ENCODE data around the gene ITGA11. TPM values are rescaled to one million over a fixed set of nuclear protein-coding genes. Genes with fewer than 3 reads are reported as not detected.

Gene ITGA11
- total and polyA plus RNA-seq, 8 donors, result 0.19 to 4.1 (median 0.66) TPM

DNA sequence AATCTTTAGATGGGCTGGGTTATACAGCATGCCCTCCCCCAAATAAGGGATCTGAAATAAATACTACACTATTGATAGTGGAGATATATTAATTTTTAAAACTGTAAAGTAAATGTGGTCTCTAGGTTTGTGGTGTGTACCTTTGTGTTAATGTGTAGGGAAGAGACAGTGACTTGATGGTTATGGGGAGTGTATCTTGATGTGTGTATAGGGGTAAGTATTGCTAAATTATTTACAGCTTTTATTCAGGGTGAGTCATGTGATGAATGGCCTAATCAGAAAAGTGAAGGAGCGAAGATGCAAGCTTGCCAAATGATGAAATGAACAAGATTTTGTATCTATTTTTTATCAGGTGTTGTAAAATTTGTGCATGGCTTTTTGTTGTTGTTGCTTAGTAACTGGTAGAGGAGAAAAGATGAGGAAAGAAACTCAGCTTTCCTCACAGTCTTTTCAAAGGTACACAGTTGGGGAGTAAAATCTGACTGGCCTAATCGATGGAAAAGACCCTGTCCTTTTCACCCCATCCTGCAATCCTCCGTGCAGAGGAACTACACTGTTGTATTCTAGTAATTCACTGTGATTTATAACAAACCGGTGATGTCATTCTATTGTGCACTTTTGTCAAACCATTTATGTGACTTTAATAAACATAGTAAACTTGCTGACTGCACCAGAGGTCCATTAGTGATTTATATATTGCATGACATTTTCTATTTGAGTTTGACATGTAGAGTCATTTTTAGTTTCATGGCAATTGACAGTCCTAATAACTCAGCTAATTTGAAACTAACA lies 136.8 kb downstream of the ITGA11 start:
- TF ChIP-seq, protein P1, sequence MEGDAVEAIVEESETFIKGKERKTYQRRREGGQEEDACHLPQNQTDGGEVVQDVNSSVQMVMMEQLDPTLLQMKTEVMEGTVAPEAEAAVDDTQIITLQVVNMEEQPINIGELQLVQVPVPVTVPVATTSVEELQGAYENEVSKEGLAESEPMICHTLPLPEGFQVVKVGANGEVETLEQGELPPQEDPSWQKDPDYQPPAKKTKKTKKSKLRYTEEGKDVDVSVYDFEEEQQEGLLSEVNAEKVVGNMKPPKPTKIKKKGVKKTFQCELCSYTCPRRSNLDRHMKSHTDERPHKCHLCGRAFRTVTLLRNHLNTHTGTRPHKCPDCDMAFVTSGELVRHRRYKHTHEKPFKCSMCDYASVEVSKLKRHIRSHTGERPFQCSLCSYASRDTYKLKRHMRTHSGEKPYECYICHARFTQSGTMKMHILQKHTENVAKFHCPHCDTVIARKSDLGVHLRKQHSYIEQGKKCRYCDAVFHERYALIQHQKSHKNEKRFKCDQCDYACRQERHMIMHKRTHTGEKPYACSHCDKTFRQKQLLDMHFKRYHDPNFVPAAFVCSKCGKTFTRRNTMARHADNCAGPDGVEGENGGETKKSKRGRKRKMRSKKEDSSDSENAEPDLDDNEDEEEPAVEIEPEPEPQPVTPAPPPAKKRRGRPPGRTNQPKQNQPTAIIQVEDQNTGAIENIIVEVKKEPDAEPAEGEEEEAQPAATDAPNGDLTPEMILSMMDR (IDR thresholded peaks at IDR 0.05), result no peak
- Histone ChIP-seq H3K36me3 (peaks cover 0 to 13% (median 0%) of the 10 kb centered on the region in 3 donors), H3K27me3 (no peaks in the 10 kb centered on the region), H3K4me3 (no peak overlapping the region), H3K9me3 (no peaks in the 10 kb centered on the region), H3K27ac (no peak overlapping the region), H3K4me1 (peaks cover 0 to 3% (median 0%) of the 10 kb centered on the region in 3 donors)
- 89 to 91% methylated on average over 4 of the region's 4 CpGs for WGBS, 2 donors
- FAIRE-seq (no peak), ATAC-seq (no peak), DNase-seq (no peak)
- intact Hi-C loops (cut with DNase I), result no loop called here

DNA sequence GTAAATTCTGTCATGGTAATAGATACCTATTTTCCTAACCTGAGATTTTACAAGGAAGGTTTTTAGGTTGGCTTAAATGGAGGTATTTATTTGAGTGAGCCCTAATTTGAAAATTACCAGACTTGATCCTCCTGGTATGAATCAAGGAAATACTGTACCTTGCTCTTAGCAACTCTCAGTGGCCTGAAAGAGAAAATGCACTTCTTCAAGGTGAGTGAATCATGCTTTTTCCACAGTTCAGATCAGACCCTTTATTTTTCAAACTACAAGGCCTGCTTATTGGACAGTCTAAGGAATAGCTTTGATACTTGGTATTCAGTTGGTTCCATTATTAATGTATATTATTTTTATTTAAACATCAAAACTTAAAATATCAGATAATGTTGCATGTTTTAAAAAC lies 139.0 kb downstream of the ITGA11 start:
- Histone ChIP-seq H3K27ac (no peak overlapping the region), H3K4me1 (no peaks in the 10 kb centered on the region)
- ATAC-seq, result no peak

DNA sequence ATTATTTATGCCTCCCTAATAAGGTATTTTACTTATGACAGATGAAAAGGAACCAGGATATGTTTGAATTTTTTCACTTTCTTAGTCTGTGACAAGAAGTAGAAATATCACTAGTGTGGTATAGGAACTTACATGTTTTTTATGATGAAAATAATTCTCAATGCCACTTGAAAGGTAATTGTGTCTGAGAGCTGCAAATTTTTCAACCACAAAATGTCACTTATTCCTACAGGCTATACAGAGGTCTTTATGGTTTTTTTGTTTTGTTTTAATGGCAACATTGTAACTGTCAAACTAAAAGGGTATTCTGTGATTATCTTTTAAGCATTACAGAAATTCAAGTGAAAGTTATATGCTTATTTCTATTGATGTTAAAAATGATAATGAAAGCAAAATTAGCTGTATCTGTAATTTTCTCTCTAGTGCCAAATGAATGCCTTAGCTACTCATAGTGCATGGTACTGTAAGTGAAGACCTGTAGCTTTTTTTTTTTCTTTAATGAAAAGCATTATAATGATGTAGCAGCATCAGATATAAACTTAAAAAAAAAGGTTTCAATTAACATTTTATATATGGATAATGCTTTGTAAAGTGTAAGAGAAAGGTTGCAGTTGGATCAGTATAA lies 139.7 kb downstream of the ITGA11 start:
- Histone ChIP-seq H3K36me3 (peaks cover 0 to 14% (median 0%) of the 10 kb centered on the region in 3 donors), H3K9me3 (no peaks in the 10 kb centered on the region), H3K4me3 (no peak overlapping the region), H3K27me3 (no peaks in the 10 kb centered on the region), H3K27ac (no peak overlapping the region), H3K4me1 (no peaks in the 10 kb centered on the region)
- DNase-seq (no peak), FAIRE-seq (no peak), ATAC-seq (no peak)
- intact Hi-C loops (cut with DNase I), result no loop called here
- TF ChIP-seq, protein P1 (IDR thresholded peaks at IDR 0.05), result no peak

More for the DNA sequence above, 139.0 kb downstream of the ITGA11 start:
- intact Hi-C loops (cut with DNase I), result no loop called here
- no peak overlapping the region for H3K4me3 ChIP-seq
- peaks cover 0 to 14% (median 0%) of the 10 kb centered on the region in 3 donors for H3K36me3 ChIP-seq
- no peak for DNase-seq
- H3K27me3 ChIP-seq, result no peaks in the 10 kb centered on the region
- H3K9me3 ChIP-seq, result no peaks in the 10 kb centered on the region
- FAIRE-seq, result no peak
- TF ChIP-seq, protein P1 (IDR thresholded peaks at IDR 0.05), result no peak

DNA sequence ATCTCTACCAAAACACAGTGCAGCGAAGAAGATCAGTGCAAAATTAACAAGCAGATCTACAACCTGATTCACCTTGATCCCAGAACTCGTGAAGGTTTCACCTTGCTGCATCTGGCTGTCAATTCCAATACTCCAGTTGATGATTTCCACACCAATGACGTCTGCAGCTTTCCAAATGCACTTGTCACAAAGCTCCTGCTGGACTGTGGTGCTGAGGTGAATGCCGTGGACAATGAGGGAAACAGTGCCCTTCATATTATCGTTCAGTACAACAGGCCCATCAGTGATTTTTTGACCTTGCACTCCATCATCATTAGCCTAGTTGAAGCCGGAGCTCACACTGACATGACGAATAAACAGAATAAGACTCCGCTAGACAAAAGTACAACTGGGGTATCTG lies 141.2 kb downstream of the ITGA11 start:
- 74 to 78% methylated on average over 8 of the region's 8 CpGs for WGBS, 2 donors
- H3K4me3 ChIP-seq, result no peak overlapping the region
- H3K36me3 ChIP-seq, result peaks cover 0 to 14% (median 0%) of the 10 kb centered on the region in 3 donors
- H3K4me1 ChIP-seq, result peaks cover 0 to 10% (median 6%) of the 10 kb centered on the region in 3 donors
- H3K9me3 ChIP-seq, result no peaks in the 10 kb centered on the region
- no peaks in the 10 kb centered on the region for H3K27me3 ChIP-seq
- DNase-seq (no peak), FAIRE-seq (no peak), ATAC-seq (no peak)
- TF ChIP-seq, protein P1 (IDR thresholded peaks at IDR 0.05), result no peak
- H3K27ac ChIP-seq, result no peak overlapping the region
- intact Hi-C loops (cut with DNase I), result no loop called here
